OCI-LY1 (cell line): Measurements from ENCODE around the gene CFAP65.

ENCODE experiments used
- H2AFZ ChIP-seq: fragments of 200-600 bp; sonication (generic), shearing (Covaris generic); 2 replicates; pipeline ENCODE4 v1.6.0; 2014; ENCODE audit warnings: antibody characterized with exemption, mild to moderate bottlenecking, low read length
- H3F3A ChIP-seq: fragments of 200-600 bp; sonication (generic), shearing (Covaris generic); 2 replicates; pipeline ENCODE4 v1.6.0; 2014; ENCODE audit warnings: mild to moderate bottlenecking, antibody characterized with exemption, low read length, moderate library complexity; ENCODE audit not compliant: insufficient read depth
- H3K27ac ChIP-seq: fragments of 200-600 bp; sonication (generic); 2 replicates; pipeline ENCODE4 v1.5.1; 2014; ENCODE audit warnings: low read length, mixed run types, mild to moderate bottlenecking, low read depth; ENCODE audit not compliant: poor library complexity, severe bottlenecking
- H3K27me3 ChIP-seq: fragments of 200-600 bp; sonication (generic); 2 replicates; pipeline ENCODE4 v1.6.0; 2014; ENCODE audit warnings: antibody characterized with exemption, mild to moderate bottlenecking, low read length, moderate library complexity; ENCODE audit not compliant: insufficient read depth
- H3K36me3 ChIP-seq: fragments of 200-600 bp; sonication (generic); 2 replicates; pipeline ENCODE4 v1.6.1; 2014; ENCODE audit warnings: mild to moderate bottlenecking, antibody characterized with exemption, low read length, moderate library complexity, mixed read lengths; ENCODE audit not compliant: insufficient read depth
- H3K4me1 ChIP-seq: fragments of 200-600 bp; sonication (generic); 2 replicates; pipeline ENCODE4 v1.5.1; 2014; ENCODE audit warnings: mild to moderate bottlenecking, low read length, moderate library complexity; ENCODE audit not compliant: insufficient read depth, severe bottlenecking
- H3K4me2 ChIP-seq: fragments of 200-600 bp; sonication (generic), shearing (Covaris generic); 2 replicates; pipeline ENCODE4 v1.6.1; 2014; ENCODE audit warnings: low read length
- H3K4me3 ChIP-seq: fragments of 200-600 bp; sonication (generic); 2 replicates; pipeline ENCODE4 v1.5.1; 2014; ENCODE audit warnings: low read length, low read depth, mild to moderate bottlenecking, mixed read lengths; ENCODE audit not compliant: poor library complexity, severe bottlenecking
- H3K79me2 ChIP-seq: fragments of 200-600 bp; shearing (Covaris generic); 2 replicates; pipeline ENCODE4 v1.6.1; 2016; ENCODE audit warnings: mixed run types, low read length, mixed read lengths; ENCODE audit not compliant: insufficient read depth
- H3K9ac ChIP-seq: fragments of 200-600 bp; sonication (generic), shearing (Covaris generic); 2 replicates; pipeline ENCODE4 v1.6.1; 2014; ENCODE audit warnings: mild to moderate bottlenecking, low read length, mixed read lengths
- H3K9me2 ChIP-seq: fragments of 200-600 bp; sonication (generic), shearing (Covaris generic); 2 replicates; pipeline ENCODE4 v1.6.1; 2014; ENCODE audit warnings: low read depth, mild to moderate bottlenecking, low read length, mixed read lengths
- H3K9me3 ChIP-seq: fragments of 200-600 bp; shearing (Covaris generic); 2 replicates; pipeline ENCODE4 v1.6.1; 2014; ENCODE audit warnings: low read length, mixed read lengths
- H4K20me1 ChIP-seq: fragments of 200-600 bp; sonication (generic), shearing (Covaris generic); 2 replicates; pipeline ENCODE4 v1.6.0; 2016; ENCODE audit warnings: mild to moderate bottlenecking, low read length; ENCODE audit not compliant: insufficient read depth
- EZH2 ChIP-seq: fragments of 200-600 bp; sonication (generic), shearing (Covaris generic); IDR thresholded peaks from 2 replicates; pipeline ENCODE4 v1.8.0; 2017; ENCODE audit warnings: borderline replicate concordance, mixed run types, mild to moderate bottlenecking, antibody characterized with exemption, low read length, moderate library complexity, mixed read lengths
- TF ChIP-seq, protein P1 (sequence below): fragments of 200-600 bp; sonication (generic), shearing (Covaris generic); IDR thresholded peaks from 2 replicates; pipeline ENCODE4 v1.5.1; 2017; ENCODE audit warnings: mild to moderate bottlenecking, antibody characterized with exemption, low read length, moderate library complexity, mixed read lengths

Gene CFAP65

GRCh38 chr2:219028996-219029828 lies 12.1 kb downstream of the CFAP65 start:
- H4K20me1 ChIP-seq: no peaks in the 10 kb centered on the region
- no peaks in the 10 kb centered on the region for H3K4me1 ChIP-seq
- H3F3A ChIP-seq: no peaks in the 10 kb centered on the region; the same call in 1 of the 2 replicates
- H3K4me3 ChIP-seq: no peak overlapping the region
- H3K27ac ChIP-seq: no peak overlapping the region
- H3K27me3 ChIP-seq: peaks cover 5% of the 10 kb centered on the region; the same call in 1 of the 2 replicates
- TF ChIP-seq, protein P1, sequence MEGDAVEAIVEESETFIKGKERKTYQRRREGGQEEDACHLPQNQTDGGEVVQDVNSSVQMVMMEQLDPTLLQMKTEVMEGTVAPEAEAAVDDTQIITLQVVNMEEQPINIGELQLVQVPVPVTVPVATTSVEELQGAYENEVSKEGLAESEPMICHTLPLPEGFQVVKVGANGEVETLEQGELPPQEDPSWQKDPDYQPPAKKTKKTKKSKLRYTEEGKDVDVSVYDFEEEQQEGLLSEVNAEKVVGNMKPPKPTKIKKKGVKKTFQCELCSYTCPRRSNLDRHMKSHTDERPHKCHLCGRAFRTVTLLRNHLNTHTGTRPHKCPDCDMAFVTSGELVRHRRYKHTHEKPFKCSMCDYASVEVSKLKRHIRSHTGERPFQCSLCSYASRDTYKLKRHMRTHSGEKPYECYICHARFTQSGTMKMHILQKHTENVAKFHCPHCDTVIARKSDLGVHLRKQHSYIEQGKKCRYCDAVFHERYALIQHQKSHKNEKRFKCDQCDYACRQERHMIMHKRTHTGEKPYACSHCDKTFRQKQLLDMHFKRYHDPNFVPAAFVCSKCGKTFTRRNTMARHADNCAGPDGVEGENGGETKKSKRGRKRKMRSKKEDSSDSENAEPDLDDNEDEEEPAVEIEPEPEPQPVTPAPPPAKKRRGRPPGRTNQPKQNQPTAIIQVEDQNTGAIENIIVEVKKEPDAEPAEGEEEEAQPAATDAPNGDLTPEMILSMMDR: no peak
- TF ChIP-seq EZH2: no peak
- no peaks in the 10 kb centered on the region for H3K79me2 ChIP-seq
- H3K9me3 ChIP-seq: no peaks in the 10 kb centered on the region
- no peak overlapping the region for H3K4me2 ChIP-seq
- no peaks in the 10 kb centered on the region for H3K36me3 ChIP-seq
- no peak overlapping the region for H3K9ac ChIP-seq
- H2AFZ ChIP-seq: no peak overlapping the region
- H3K9me2 ChIP-seq: no peaks in the 10 kb centered on the region

DNA sequence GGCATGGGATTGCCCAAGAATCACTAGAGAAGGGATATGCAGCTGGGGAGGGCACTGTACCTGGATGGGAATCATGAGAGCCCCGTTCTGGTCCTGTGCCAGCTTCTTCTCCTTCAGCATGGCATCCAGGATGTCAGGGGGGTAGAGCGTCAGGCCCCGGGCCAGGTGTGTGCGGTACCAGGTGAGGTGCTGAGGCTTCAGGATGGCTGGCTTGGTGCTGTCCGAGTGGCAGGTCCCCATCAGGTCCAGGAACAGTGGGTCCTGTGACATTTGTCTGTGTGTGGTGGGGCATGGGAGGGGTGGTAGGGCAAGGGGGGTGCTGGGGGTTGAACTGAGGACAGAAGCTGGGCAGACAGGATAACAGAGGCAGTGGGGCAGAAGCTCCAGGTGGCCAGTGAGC lies 13.2 kb downstream of the CFAP65 start:
- Histone ChIP-seq H4K20me1 (no peaks in the 10 kb centered on the region), H2AFZ (no peak overlapping the region), H3K4me1 (no peaks in the 10 kb centered on the region), H3F3A (no peaks in the 10 kb centered on the region), H3K9me3 (no peaks in the 10 kb centered on the region), H3K79me2 (no peaks in the 10 kb centered on the region), H3K4me3 (no peak overlapping the region), H3K27me3 (peaks cover 5% of the 10 kb centered on the region; the same call in 1 of the 2 replicates), H3K9me2 (no peaks in the 10 kb centered on the region), H3K4me2 (no peak overlapping the region), H3K27ac (no peak overlapping the region), H3K9ac (no peak overlapping the region), H3K36me3 (no peaks in the 10 kb centered on the region)
- TF ChIP-seq EZH2: no peak
- TF ChIP-seq, protein P1: no peak

DNA sequence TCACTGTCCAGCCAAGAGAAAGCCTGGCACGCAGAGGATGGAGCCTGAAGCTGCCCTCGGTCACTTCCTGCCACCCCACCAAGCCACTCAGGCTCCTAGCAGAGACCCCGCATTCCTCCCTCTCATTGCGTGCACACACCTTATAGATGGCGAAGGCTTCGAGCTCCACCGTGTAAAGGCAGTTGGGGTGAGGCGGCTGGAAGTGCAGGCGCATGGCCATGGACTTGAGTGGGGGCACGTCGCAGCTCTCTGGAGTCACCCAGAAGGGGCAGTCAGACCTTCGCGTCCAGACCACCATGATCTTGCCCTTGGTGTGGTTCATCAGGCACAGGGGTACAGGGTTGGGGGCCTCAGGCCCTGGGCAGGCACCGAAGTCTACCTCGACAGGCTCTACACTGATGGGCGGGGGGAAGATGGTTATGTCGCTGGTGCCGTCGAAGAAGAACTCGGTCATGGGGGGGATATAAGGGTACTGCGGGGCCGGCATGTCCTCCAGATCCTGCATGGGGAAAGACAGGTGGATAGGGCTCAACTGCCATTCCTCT lies 13.7 kb downstream of the CFAP65 start:
- Histone ChIP-seq H3K27ac (no peak overlapping the region), H2AFZ (no peak overlapping the region), H3K4me1 (no peaks in the 10 kb centered on the region), H3K9ac (no peak overlapping the region), H4K20me1 (no peaks in the 10 kb centered on the region), H3K4me2 (no peak overlapping the region), H3K36me3 (no peaks in the 10 kb centered on the region), H3K9me3 (no peaks in the 10 kb centered on the region), H3K79me2 (no peaks in the 10 kb centered on the region), H3K9me2 (no peaks in the 10 kb centered on the region), H3K27me3 (no peaks in the 10 kb centered on the region), H3F3A (no peaks in the 10 kb centered on the region), H3K4me3 (no peak overlapping the region)
- TF ChIP-seq, protein P1: no peak
- TF ChIP-seq EZH2: no peak
